Activated CD4-positive, alpha-beta T cell treated with anti-CD3 and anti-CD28 coated beads, Interleukin-2, amount 50 U/mL, for 16 hours (primary cell): ENCODE measurements around the gene CTNND2.

Experiments
- DNase-seq: peaks from one replicate; pipeline ENCODE4 v3.0.0-alpha.2; 2020

Gene CTNND2

DNA sequence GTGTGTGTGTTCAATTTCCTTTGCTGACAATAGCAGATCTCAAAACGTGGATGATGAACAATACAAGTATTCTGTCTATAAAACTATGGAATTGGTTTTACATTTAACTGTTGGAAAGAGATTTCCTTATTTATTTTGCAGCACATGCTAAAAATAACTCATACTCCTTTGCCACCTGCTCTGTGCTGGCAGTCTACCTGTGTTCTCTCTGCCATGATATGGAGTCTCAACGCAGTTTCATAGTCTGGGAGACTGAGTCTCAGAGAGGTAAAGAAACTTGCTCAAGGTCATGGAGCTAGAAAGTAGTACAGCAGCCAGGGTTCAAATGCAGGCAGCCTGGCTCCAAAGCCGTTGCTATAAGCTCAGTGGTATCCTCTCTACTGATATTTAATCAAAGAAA is 677.2 kb downstream of the CTNND2 start:
- no peak for DNase-seq

DNA sequence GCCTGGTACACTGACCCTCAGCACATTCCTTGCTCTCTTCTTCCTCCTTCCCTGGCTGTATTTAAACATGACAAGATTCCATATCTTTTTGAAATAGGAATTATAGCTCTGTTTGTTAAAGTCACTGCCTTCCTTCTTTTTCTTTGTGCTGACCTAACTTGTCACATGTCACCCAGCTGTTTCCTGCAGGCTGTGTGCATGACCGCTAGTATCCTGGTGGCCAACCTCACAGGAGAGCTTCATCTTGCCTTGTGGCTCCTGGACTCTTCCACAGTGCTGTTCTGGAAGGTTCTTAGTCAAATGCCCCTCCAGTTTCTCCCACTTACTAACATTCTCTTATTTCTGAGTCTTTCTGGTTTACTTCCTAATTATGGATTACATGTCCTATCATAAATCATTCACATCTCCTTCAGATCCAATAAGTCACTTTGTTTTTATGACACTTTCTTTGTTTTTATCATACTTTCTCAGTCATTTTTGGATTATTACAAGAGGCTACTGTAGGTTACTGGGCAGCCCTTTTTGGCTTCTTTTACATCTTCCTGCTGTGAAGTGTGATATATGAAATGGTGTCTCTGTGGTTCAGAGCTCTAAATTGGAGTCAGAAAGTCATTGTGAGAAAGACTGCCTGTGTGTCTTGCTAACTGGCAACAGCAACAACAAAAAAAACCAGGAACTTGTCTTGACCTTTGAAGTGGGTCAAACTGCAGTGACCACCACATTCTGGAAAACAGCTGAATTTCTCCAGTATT is 679.6 kb downstream of the CTNND2 start:
- DNase-seq: no peak

- DNase-seq: no peak
Measured at GRCh38 chr5:11222169-11222568, 682.1 kb downstream of the CTNND2 start.

DNA sequence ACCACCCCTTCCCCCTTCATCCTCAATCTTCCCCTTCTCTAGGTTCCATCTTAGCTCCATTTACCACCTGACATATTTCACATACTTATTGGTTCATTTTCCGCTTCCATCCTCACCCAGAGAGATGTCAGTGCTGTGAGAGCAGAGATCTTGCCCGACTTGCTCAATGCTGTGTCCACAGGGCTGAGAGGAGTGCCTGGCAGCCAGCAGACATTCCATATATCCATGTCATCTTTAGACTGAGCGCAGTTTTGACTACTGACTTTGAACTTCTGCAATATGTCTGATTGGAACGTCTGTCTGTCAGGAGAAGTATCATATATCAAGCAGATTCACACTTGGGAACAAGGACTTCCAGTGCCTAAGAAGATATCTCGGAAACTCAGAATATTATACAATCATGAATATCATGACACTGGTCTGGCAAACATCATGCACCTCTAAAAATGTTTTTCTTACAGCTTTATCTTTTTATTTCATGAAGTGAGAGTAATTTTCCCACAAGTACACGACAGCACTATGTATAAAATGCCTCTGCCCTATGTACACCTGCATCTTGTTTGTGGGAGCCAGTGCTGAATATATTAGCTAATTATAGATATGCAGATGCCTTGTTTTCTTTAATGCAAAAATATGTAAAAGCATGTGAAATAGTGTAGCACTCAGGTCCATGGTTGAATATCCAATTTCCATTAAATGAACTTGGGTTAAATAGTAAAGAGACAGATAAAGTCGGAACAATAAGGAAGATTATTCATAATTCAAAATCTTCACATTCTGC is 689.2 kb downstream of the CTNND2 start:
- no peak for DNase-seq

GRCh38 chr5:11212706-11213105 is 691.5 kb downstream of the CTNND2 start:
- DNase-seq: no peak

DNA sequence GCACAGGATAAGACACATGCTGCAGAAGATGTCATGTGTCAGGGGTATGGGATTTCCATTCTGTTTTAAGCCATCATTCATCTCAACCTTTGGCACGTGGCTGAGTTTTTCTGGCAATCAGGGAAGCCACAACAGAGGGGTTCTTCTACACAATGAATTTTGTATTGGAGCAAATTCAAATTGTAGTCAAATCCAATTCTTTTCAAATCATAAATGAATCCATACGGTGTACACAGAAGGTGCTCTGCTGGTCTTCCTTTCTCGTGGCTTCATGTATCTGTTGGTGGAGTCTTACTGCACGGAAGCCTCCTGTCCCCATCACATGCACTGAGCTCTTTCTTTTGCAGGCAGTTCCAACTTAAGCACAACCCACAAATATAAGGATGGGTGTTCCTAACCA is 706.5 kb downstream of the CTNND2 start:
- no peak for DNase-seq

GRCh38 chr5:11191673-11192072 is 712.6 kb downstream of the CTNND2 start:
- DNase-seq: no peak

DNA sequence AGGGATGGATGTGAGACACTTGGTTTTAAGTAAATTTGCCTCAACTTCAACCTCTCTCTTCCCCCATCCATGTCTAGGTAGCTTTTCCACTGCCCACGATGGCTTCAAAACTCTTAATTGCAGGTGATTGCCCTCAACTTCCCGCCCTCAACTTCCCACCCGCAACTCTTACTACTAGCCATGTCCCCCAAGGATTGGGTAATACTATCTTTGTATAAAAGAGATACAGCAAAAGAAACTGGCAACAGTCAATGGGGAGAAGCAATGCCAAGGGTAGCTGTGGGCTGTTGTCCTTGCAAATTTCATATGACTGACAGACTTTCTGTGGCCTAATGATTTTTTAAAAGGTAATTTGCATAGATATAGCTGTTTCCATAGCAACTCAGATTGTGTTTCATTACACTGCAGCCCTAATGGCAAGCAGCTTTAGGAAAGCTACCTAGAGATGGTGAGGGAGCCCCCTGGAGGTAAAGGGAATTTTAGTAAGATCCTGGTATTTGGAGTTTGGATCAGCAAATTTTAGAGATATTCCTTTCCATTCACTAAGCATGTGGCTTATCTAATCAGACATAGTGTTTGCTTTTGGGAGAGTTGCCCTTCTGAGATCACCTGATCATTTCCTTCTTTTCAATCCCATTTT is 721.7 kb downstream of the CTNND2 start:
- DNase-seq: no peak

GRCh38 chr5:11181940-11182339 is 722.3 kb downstream of the CTNND2 start:
- no peak for DNase-seq

DNA sequence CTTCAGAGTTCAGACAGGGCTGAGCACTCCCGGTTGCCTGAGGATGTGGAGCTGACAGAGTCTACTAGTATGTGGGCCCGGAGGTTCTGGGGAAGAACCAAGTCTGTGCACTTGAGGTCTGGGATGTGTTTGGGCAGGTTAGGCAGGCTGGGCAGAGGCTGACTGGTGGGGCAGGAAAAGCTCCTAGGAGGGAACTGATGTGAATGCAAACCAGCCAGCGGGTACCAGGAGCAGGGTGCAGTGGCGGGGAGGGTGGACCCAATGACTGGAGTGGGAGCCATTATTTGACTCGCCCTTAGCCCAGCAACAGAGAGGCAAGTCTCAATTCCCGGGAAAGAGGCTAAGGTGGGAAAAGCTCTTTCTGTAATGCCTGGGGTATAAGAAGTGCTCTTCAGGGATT is 723.4 kb downstream of the CTNND2 start:
- no peak for DNase-seq

- DNase-seq: no peak
Measured at GRCh38 chr5:11177999-11178711, 726.1 kb downstream of the CTNND2 start.

DNA sequence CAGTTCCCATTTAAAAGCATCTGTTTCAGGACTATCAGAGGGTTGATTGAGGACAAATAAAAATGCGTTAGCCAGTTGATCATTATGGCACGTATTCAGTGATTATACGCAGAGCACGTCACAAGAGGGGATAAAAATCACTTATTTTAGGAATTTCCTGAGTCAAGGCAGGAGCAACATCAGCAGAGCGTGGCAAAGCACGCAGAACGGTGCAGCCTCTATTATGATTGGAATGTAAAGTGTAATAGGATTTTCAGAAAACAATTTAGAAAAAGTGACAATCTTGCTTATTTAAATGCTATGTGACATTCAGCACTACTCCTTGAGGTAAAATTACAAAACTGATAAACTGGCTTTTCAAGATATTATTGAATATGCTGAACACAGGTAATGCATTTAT is 729.7 kb downstream of the CTNND2 start:
- DNase-seq: no peak

GRCh38 chr5:11172484-11172883 is 731.8 kb downstream of the CTNND2 start:
- no peak for DNase-seq

- DNase-seq: no peak
Measured at GRCh38 chr5:11171236-11171635, 733.0 kb downstream of the CTNND2 start.

DNA sequence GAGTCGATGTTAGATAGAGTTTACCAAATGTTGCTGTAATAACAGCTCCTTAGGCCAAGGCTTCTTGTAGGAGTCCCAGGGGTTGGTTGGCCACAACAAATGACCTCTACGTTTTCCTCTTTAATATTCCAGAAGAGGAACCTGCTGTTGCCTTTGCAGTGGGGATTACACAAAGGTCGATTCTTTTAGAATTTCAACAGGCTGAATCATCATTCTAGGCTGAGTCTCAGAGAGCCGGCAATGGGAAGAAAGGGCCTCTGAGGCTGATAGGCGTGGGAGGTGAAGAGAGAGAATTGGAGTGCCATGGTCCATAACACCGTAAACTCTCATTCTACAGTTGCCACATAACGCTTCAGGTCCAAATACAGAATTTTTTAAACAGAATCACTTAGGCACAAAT is 737.3 kb downstream of the CTNND2 start:
- no peak for DNase-seq

DNA sequence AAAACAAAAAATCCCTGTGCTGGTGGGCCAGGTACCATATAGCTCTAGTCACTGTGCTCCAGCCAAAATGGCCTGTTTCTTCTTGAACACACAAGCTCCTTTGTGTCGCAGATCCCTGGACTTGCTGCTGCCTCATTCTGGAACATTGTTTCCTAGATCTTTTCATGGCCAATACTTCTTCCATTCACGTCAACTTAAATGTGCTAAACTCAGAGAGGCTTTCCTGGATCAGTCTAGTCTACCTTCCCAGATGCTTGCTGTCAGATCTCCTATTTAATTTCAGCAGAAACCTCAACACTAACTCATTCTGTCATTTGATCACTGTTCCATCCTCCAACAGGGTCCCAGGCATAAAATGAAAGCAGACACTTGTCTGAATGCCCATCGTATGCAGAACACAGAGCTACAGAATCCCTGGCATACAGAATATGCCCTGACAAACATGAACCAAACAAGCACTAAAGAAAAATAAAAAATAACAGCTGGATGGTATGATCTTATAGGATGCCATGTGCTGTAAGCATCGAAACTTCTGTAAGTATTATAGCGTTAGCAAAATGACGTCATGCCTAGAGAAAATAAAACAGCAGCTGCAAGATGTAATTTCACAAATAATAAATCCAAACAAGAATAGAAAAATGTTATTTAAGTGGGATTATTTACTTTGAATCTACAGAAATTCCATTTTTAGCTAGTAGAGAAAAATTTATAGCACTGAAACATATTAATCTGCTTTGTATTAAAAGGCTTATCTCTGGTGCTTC is 739.5 kb downstream of the CTNND2 start:
- DNase-seq: no peak

GRCh38 chr5:11157132-11157531 is 747.1 kb downstream of the CTNND2 start:
- no peak for DNase-seq

GRCh38 chr5:11153670-11154382 is 750.4 kb downstream of the CTNND2 start:
- DNase-seq: no peak

DNA sequence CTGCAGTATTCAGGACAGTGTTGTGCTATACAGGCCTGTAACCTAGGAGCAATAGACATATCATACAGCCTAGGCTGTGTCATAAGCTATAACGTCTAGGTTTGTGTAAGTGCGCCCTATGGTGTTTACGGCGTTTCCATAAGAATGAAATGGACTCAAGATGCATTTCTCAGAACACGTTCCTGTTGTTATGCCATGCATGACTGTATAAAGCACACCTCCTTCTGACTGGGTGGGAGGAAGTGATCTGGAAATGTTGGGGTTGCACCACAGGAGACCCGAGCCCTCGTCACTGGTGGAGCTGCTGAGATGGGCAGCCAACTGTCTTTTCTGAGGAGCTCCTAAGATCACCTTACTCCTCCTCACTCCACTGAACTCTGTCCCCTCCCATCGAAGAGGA is 751.9 kb downstream of the CTNND2 start:
- no peak for DNase-seq

DNA sequence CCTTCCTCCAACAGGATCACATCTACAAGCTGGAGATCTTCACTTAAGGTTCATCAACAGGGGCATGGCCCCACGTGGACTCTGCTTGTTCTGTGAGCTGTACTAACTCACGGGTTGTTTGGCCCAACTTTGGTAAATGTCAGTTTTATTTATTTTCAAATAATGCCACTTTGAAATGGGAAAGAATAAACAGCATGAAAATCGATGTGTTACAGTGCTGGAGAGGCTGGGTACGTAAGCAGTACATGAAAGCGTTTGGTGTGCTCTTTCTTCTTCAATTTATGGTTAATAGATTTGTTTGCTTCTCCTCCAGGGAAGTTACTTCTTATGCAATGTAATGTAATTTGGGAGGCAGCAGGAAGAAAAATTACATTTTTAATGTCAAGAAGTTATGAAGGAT is 753.3 kb downstream of the CTNND2 start:
- DNase-seq: no peak

GRCh38 chr5:11148810-11149539 is 755.3 kb downstream of the CTNND2 start:
- no peak for DNase-seq
